Astrocyte of the cerebellum (primary cell): ENCODE data around the gene TIMM9.

Source experiments
- DNase-seq: peaks from one replicate; pipeline ENCODE4 v3.0.0-alpha.2; 2011; ENCODE audit warnings: low read depth
- H3K4me3 ChIP-seq: 2 replicates; pipeline ENCODE4 v1.5.1; 2011; ENCODE audit warnings: mild to moderate bottlenecking, low read depth, low read length, moderate library complexity
- in situ Hi-C: cut with HindIII; loops from 2 replicates; pipeline ENCODE4 v1.10.0; 2017; ENCODE audit warnings: low sequenced_read_pairs
- TF ChIP-seq, protein P1 (sequence below): IDR thresholded peaks from 2 replicates; pipeline ENCODE4 v1.5.1; 2012; ENCODE audit warnings: low read length, low read depth, moderate library complexity, mild to moderate bottlenecking; ENCODE audit errors: missing control alignments

Gene TIMM9

DNA sequence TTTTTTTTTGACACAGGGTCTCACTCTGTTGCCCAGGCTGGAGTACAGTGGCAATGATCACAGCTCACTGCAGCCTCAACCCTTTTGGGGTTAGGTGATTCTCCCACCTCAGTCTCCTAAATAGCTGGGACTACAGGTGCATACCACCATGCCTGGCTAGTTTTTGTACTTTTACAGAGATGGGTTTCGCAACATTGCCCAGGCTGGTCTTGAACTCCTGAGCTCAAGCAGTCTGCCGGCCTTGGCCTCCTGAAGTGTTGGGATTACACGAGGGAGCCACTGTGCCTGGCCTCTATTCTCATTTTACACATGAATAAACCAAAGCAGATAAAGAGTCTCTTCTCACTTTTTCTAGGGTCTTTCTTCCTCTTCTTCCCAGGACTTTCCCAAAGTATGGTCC is 28.4 kb downstream of the TIMM9 start:
- in situ Hi-C loops: no loop called here
- H3K4me3 ChIP-seq: no peak overlapping the region
- DNase-seq: no peak
- TF ChIP-seq, protein P1, sequence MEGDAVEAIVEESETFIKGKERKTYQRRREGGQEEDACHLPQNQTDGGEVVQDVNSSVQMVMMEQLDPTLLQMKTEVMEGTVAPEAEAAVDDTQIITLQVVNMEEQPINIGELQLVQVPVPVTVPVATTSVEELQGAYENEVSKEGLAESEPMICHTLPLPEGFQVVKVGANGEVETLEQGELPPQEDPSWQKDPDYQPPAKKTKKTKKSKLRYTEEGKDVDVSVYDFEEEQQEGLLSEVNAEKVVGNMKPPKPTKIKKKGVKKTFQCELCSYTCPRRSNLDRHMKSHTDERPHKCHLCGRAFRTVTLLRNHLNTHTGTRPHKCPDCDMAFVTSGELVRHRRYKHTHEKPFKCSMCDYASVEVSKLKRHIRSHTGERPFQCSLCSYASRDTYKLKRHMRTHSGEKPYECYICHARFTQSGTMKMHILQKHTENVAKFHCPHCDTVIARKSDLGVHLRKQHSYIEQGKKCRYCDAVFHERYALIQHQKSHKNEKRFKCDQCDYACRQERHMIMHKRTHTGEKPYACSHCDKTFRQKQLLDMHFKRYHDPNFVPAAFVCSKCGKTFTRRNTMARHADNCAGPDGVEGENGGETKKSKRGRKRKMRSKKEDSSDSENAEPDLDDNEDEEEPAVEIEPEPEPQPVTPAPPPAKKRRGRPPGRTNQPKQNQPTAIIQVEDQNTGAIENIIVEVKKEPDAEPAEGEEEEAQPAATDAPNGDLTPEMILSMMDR: no peak

DNA sequence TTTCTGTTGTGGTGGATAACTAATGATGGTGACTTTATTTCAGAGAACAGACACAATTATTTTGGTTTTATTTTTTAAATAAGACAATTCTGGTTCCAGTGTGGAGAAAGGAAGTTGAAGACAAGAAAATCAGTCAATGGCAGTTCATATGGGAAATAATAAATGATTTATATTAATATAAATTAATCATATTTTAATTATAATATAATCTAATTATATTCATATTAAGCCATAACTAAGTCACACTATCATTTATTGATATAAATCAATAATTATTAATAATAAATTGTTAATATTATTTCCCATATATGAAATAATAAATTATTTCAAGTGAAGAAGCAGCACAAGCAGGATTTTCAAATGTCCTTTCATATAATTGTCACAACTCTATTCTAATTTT is 28.8 kb downstream of the TIMM9 start:
- no peak for DNase-seq
- TF ChIP-seq, protein P1: no peak
- H3K4me3 ChIP-seq: no peak overlapping the region
- in situ Hi-C loops: no loop called here

DNA sequence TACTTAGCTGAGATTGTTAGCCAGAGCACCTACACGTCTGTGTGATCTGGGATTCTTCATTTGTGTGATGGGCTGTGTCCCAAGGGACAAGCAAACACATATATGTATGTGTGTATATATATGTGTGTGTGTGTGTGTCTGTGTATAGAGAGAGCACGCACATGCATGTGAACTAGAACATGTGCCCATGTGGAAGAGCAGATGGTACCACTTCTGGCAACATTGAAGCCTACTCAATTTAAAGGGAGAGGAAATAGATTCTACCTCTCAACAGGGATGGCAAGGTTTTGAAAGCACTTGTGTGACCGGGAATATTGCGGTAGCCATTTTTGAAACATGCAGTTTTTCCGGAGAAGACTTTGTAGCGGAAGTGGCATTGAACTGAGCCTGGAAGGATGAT is 30.2 kb downstream of the TIMM9 start:
- TF ChIP-seq, protein P1: no peak
- DNase-seq: no peak
- no peak overlapping the region for H3K4me3 ChIP-seq
- in situ Hi-C loops: no loop called here

DNA sequence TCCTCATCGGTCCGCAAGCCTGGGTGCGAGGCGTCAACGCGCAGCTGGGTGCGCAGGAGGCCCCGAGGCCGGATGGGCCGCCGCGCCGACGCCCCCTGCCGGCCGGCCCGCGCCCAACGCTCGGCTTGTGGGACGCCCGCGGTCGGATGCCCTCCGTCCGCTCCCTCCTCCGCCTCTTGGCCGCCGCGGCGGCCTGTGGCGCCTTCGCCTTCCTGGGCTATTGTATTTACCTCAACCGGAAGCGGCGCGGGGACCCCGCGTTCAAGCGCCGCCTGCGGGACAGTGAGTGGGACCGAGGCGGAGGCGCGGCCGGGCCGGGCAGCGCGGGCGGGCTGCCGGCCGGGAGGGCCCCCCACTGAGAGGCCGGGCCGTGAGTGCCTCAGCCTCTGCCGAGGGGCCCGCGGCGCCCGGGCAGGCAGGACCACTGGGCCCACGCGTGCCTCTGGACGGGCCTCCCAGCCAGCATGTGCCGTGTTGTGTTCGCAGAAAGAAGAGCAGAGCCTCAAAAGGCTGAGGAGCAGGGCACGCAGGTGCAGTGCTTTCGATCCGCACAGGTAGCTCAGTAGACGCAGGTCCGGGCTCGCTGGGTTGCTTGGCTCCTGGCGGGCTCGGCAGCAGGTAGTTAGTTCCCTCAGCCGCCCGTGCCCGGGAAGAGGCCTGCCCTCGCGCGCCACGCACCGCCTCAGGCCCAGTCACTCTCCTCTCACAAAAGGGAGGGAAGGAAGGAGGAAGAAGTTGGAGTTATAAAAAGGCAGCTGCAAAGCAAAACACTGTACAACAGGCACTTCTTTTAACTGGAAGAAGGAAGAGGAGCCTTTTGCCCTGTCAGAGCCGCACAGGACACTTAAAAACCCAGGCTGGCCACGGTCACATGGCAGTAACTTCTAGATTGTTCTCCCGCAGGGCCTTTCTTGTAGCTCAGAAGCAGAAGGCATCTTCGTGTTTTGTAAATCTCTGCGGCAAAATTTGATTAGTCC is 31.2 kb downstream of the TIMM9 start, which contains the start of gene TOMM20L:
Gene TOMM20L (plus strand): TSS at position 119 of the 977 bp plus-strand sequence. CDS start 28 bp downstream, at position 147.
- in situ Hi-C loops: no loop called here
- DNase-seq: peak; percentile 5
- TF ChIP-seq, protein P1: peak; percentile 47
- peak within 1 kb of the TSS; percentile 39 for H3K4me3 ChIP-seq

DNA sequence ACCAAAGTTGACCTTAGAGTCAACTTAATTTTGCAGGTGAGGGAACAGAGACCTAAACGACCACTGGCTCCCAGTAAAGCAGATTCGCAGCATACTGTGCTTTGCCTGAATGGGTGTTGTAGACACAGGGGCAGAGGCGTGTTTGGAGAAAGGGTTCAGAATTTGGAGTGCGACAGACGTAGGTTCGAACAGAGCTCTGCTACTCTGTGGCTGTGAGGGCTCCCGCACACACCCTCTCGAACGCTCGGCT is 31.8 kb downstream of the TIMM9 start:
- TF ChIP-seq, protein P1: no peak
- H3K4me3 ChIP-seq: peak overlapping the region; percentile 39
- no peak for DNase-seq
- in situ Hi-C loops: no loop called here

DNA sequence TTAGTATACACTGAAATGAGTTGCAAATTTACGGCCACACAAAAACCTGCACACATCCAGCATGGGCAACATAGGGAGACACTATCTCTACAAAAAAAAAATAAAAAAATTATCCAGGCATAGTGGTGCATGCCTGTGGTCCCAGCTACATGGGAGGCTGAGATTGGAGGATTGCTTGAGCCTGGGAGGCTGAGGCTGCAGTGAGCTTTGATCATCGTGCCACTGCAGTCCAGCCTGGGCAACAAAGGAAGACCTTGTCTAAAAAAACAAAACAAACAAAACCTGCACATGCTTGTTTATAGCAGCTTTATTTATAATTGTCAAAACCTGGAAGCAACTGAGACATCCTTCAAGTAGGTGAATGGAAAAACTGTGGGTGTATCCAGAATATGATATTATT is 36.5 kb downstream of the TIMM9 start:
- in situ Hi-C loops: no loop called here
- no peak for DNase-seq
- TF ChIP-seq, protein P1: no peak
- H3K4me3 ChIP-seq: no peak overlapping the region
